ENCODE data around the gene LPCAT3. TPM values are rescaled to one million over a fixed set of nuclear protein-coding genes. Genes with fewer than 3 reads are reported as not detected.

The LPCAT3 gene
- total and polyA plus RNA-seq, 2 of the 4 experiments (the other 2 are of a cell fraction) = 7.0 to 18.6 TPM

GRCh38 chr12:7005311-7005710, 13.0 kb downstream of the LPCAT3 start:
- in situ Hi-C loops (cut with MboI; ENCODE audit: low sequenced_read_pairs) = no loop called here
- Histone ChIP-seq H3K14ac (replicated peaks; ENCODE audit: low read depth, low read length) (no peak overlapping the region), H3K4me1 (ENCODE audit: control insufficient read depth, insufficient read depth, low read length) (no peaks in the 10 kb centered on the region), H2AK9ac (replicated peaks; ENCODE audit: low read depth, low read length, poor library complexity) (no peak overlapping the region), H3K23ac (ENCODE audit: low read depth, low read length) (no peak overlapping the region), H2BK20ac (ENCODE audit: low read depth, low read length) (no peak overlapping the region), H3K4ac (ENCODE audit: low read depth, low read length) (no peak overlapping the region), H3K9me3 (ENCODE audit: control insufficient read depth, insufficient read depth, low read length) (no peaks in the 10 kb centered on the region), H3K27ac (ENCODE audit: insufficient read depth, low read length) (no peak overlapping the region), H3K56ac (ENCODE audit: extremely low read depth, insufficient read depth, low read length) (no peak overlapping the region), H3K9me1 (ENCODE audit: insufficient read depth, low read length) (0 out of 2 replicates have a peak, but pooled peaks cover 2% of the 10 kb centered on the region), H3K9ac (ENCODE audit: low read depth, low read length) (no peak overlapping the region), H3K79me1 (ENCODE audit: low read depth in 1 of 2, low read length in 2 of 2) (peaks cover 3 to 27% of the 10 kb centered on the region in 2 experiments; a peak in 3 of 4 replicates), H2BK120ac (ENCODE audit: low read depth, low read length) (no peak overlapping the region), H3K18ac (ENCODE audit: low read depth, low read length) (no peak overlapping the region), H3K4me2 (ENCODE audit: low read depth, low read length) (no peak overlapping the region), H2AK5ac (ENCODE audit: low read depth, low read length) (no peak overlapping the region), H4K8ac (ENCODE audit: low read depth in 2 of 2, low read length in 2 of 2) (no peak overlapping the region), H2BK15ac (ENCODE audit: low read depth, low read length) (no peak overlapping the region), H4K5ac (ENCODE audit: low read depth, low read length) (no peak overlapping the region), H3K36me3 (ENCODE audit: control insufficient read depth, insufficient read depth, low read length) (peaks cover 1% of the 10 kb centered on the region; the same call in 1 of the 2 replicates), H3K4me3 (ENCODE audit: insufficient read depth, low read depth, low read length) (no peak overlapping the region), H4K91ac (ENCODE audit: insufficient read depth, low read depth, low read length) (no peak overlapping the region), H2AFZ (replicated peaks; ENCODE audit: low read length, poor library complexity) (no peak overlapping the region), H2BK5ac (ENCODE audit: low read depth, low read length, poor library complexity, severe bottlenecking) (no peak overlapping the region), H3K27me3 (ENCODE audit: control insufficient read depth, insufficient read depth, low read length) (no peaks in the 10 kb centered on the region), H4K20me1 (ENCODE audit: insufficient read depth, low read length) (peaks cover 1% of the 10 kb centered on the region; the same call in 1 of the 2 replicates)
- no TSS peak for BruUV-seq (replicated peaks)
- no peak for DNase-seq
- no CpG with 5 or more reads among the region's 2 CpGs for WGBS, 2 experiments (ENCODE audit: extremely low coverage in 2 of 2, insufficient read length in 1 of 2)
- no peak for TF ChIP-seq CEBPB (IDR thresholded peaks at IDR 0.05; ENCODE audit: low read depth, low read length)
- no peak for TF ChIP-seq USF2 (IDR thresholded peaks at IDR 0.05; ENCODE audit: low read depth, low read length)
- TF ChIP-seq RCOR1 (IDR thresholded peaks at IDR 0.05; ENCODE audit: insufficient replicate concordance, low read length) = no peak
- no peak for TF ChIP-seq MXI1 (IDR thresholded peaks at IDR 0.05; ENCODE audit: borderline replicate concordance, low read depth, low read length)
- TF ChIP-seq RFX5 (IDR thresholded peaks at IDR 0.05; ENCODE audit: low read depth, low read length) = no peak
- TF ChIP-seq MAZ (IDR thresholded peaks at IDR 0.05; ENCODE audit: borderline replicate concordance, low read depth, low read length) = no peak
- no peak for TF ChIP-seq BHLHE40 (IDR thresholded peaks at IDR 0.05; ENCODE audit: low read depth, low read length)
- no peak for TF ChIP-seq FOS (IDR thresholded peaks at IDR 0.05; ENCODE audit: low read depth, low read length)
- no peak for TF ChIP-seq SMC3 (IDR thresholded peaks at IDR 0.05; ENCODE audit: low read depth, low read length)
- TF ChIP-seq RAD21 (IDR thresholded peaks at IDR 0.05; ENCODE audit: low read length) = no peak
- TF ChIP-seq CTCF (conservative IDR thresholded peaks at IDR 0.05; ENCODE audit: low read depth, low read length) = no peak
- TF ChIP-seq CHD1 (IDR thresholded peaks at IDR 0.05; ENCODE audit: low read depth, low read length) = no peak
- TF ChIP-seq NFE2L2 (IDR thresholded peaks at IDR 0.05; ENCODE audit: low read depth, low read length) = no peak
- no peak for TF ChIP-seq ELK1 (IDR thresholded peaks at IDR 0.05; ENCODE audit: borderline replicate concordance, low read depth, low read length)
- no peak for TF ChIP-seq POLR2A (IDR thresholded peaks at IDR 0.05; ENCODE audit: low read depth, low read length)
- no peak for TF ChIP-seq MAFK (IDR thresholded peaks at IDR 0.05; ENCODE audit: low read depth, low read length)
- ATAC-seq (ENCODE audit: low read depth) = no peak
- ChIA-PET CTCF (no interaction called here), POLR2A (ENCODE audit: unreplicated experiment) (no interaction called here)
- intact Hi-C loops (cut with micrococcal nuclease) = no loop called here
- dilution Hi-C loops (cut with HindIII; ENCODE audit: low sequenced_read_pairs, unreplicated experiment) = no loop called here

Data from IMR-90 (cell line).